Epidermal melanocyte (primary cell): ENCODE results near the gene AGAP5.

ENCODE experiments used
- DNase-seq: peaks from one replicate; pipeline ENCODE4 v3.0.0; 2011; ENCODE audit warnings: low spot score; ENCODE audit not compliant: insufficient read length

Gene AGAP5

GRCh38 chr10:73655990-73656298 is 42.0 kb downstream of the AGAP5 start, which contains the start of gene SYNPO2L:
TSS of gene SYNPO2L (minus strand) at chr10:73656029. CDS start at chr10:73655922, 107 bp downstream.
- no peak for DNase-seq

DNA sequence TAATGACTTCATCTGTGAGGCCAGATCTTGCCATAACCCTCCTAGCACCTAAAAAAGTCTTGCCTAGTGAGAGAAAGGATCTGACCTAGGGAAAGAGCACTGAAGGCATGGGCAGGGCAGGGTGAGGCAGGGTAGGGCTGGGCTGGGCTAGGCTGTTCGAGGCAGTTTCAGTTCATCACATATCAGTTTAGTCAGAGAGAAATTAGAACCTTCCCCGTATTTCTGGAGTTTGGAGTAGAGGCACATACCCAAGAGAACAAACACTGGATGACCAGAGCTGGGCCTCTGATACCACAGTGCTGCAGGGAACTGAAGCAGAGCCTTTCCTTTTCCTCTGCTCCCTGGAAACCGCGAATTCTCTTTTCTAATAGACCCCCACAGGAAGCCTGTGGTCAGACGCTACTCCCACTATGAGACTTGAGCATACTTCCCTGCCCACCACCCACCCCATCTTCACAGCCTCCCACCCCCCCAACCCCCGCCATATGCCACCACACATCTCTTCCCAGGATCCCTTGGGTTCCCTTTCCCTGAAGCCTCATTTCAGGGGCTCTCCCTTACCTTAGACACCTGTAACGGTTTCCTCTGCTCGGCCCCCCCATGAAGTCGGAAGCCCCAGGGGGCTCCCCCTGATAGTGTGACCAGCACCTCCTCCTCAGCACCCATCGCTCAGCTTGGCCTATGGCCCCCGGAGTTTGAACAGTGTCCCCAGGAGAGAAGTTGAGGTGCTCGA is 42.5 kb downstream of the AGAP5 start:
- DNase-seq, result no peak

DNA sequence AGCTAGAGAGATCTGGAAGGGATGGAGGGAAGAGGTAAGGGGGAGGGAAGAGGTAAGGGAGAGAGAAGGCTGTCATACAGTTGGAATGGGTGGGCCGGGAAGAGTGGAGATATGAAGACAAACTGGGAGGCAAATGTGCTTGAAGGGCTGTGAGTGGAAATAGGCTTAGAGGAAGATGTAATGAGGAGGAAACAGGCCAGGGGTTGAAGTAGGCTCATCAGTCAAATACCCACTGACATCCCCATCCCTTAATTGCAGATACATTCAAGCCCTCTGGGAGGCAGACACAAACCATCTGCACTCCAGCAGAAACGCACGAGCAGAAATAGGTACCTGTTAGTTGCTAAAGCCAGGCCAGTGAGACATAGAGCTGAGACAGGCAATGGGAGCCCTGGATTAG is 44.2 kb downstream of the AGAP5 start:
- DNase-seq, result no peak

GRCh38 chr10:73653195-73653594 is 44.7 kb downstream of the AGAP5 start:
- DNase-seq, result no peak

DNA sequence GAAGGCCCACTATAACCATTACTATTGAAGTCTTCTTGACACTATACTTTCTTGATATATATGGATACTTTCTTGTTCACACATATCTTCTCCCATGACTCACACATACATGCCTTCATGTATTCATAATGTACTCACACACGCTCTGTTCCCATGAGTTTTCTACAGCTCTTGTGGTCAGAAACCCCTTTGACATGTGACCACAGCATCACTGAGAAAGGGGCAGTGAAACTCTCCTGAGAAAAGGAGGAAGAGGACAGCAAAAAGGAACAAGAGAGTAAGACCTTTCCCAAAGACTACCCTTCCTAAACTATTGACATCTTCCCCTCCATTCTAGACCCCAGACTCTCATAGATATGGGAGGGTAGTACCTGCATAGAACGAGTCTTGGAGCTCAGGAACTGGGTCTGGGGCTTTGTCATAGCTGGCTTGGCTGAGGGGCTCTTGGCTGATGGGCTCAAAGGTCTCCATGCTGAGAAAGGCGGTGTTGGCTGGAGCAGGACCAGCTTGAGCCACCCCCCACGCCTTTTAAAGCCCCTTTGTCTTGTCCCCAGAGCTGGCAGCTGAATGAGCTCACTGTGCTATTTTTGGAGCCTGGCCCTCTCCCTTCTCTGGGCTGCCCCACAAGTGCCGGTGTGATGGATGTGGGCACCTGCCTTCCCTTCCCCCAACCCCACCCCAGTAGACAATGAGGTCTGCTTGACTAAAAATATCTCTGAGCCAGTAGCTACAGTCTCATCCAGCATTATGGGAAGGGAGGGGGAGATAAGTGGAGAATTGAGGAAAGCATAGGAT is 47.2 kb downstream of the AGAP5 start:
- no peak for DNase-seq

GRCh38 chr10:73649876-73650536 is 47.9 kb downstream of the AGAP5 start:
- no peak for DNase-seq

DNA sequence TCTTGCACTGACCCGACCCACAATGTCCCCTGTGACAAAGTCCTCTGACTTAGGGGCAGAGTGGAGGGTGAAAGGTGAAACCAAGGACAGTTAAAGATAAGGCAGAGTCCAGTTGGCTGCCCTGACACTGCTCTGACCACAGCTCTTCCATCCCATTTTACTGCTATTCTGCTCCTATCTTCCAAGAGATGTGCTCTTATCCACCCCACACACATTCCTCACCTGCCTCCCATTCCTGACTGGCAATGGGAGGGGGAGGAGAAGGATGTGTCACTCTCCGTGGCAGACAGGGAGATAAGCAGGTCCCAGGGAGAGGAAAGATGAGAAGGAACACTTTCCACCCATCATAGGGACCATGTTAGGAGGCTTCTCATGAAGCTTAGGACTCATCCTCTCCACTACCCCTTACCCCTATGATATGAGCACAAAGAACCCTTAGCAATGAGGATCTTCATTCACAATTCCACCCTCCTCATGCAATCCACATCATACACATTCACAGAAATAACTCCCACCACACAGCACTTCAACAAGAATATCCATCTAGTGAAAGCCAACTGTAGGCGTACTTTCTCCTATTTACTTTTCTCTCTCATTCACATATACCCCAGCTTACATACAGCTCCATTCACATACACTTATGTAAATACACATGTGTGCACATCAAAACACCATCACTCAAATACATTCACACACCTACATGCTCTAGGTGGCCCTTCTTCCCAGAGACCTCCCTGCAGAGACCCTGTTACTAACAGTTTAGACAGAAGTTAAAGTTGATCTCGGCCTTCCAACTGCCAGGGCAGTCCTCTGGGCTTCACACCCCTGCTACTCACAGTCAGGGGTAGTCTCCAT is 48.7 kb downstream of the AGAP5 start:
- no peak for DNase-seq

- DNase-seq, result no peak
Measured at GRCh38 chr10:73647875-73648651, 49.8 kb downstream of the AGAP5 start.

GRCh38 chr10:73647211-73647874 is 50.6 kb downstream of the AGAP5 start:
- DNase-seq, result peak; percentile 68

GRCh38 chr10:73646598-73647041 is 51.3 kb downstream of the AGAP5 start:
- DNase-seq, result no peak

DNA sequence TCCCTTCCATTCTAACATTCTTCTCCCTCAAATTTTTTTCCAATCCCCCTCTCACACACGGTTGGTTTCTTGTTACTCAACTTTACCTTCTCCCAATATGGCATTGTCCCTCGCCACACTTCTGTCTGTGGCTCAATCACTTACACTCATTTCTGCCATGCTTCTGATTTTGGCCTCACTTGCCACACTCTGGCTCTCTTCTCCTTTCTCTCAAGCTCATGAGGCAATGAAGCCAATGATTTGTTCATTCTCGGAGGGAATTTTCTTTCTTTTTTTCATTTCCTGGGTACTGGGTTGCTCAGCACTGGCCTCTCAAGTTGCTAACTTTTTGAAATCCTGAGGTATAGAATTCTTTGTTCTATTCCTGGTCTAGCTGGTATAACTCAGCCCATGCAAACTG is 52.7 kb downstream of the AGAP5 start:
- no peak for DNase-seq

GRCh38 chr10:73644767-73645166 is 53.1 kb downstream of the AGAP5 start:
- DNase-seq, result no peak

GRCh38 chr10:73644015-73644743 is 53.7 kb downstream of the AGAP5 start:
- DNase-seq, result peak; percentile 88

DNA sequence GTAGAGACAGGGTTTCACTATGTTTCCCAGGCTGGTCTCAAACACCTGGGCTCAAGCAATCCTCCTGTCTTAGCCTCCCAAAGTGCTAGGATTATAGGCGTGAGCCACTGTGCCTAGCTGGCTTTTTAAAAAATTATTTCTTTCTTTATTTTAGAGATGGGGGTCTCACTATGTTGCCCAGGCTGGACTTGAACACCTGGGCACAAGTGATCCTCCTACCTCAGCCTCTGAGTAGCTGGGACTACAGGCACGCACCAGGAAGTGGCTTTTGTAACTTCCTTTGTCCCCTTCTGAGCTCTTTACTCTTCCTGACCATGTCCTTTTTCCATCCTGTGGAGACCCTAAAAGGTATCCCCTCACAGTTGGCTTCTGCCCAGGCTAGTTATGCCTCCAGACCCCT is 54.5 kb downstream of the AGAP5 start:
- DNase-seq, result no peak

GRCh38 chr10:73641328-73642060 is 56.4 kb downstream of the AGAP5 start, which contains the start of gene MYOZ1:
TSS of gene MYOZ1 (minus strand) at chr10:73641474. CDS start at chr10:73640017, 1,457 bp downstream.
- DNase-seq, result no peak

GRCh38 chr10:73639286-73639685 is 58.6 kb downstream of the AGAP5 start:
- DNase-seq, result no peak

GRCh38 chr10:73635781-73636180 is 62.1 kb downstream of the AGAP5 start:
- DNase-seq, result no peak

GRCh38 chr10:73634421-73634820 is 63.5 kb downstream of the AGAP5 start:
- no peak for DNase-seq

DNA sequence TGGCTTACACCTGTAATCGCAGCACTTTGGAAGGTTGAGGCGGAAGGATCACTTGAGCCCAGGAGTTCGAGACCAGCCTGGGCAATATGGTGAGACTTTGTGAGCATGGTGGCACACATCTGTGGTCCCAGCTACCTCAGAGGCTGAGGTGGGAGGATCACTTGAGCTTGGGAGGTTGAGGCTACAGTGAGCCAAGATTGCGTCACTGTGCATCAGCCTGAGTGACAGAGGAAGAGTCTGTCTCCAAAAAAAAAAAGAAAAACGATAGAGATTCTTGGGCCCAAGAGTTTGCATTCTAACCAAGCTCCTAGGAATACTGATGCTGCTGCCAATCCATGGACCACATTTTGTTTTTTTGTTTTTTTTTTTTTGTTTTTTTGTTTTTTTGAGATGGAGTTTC is 68.7 kb downstream of the AGAP5 start:
- no peak for DNase-seq
